RWPE2 (cell line): Measurements from ENCODE around the gene MAP2.

Source experiments
- ATAC-seq: fragments of 200-7000 bp; cut with Tn5 transposase; 3 replicates; pipeline ENCODE4 v1.9.1; 2021; ENCODE audit warnings: low read depth
- DNase-seq: peaks from one replicate; pipeline ENCODE4 v3.0.0-alpha.2; 2020; ENCODE audit warnings: low spot score
- H3K27ac ChIP-seq: fragments of 450-650 bp; 2 replicates; pipeline ENCODE4 v1.5.1; 2017; ENCODE audit warnings: mild to moderate bottlenecking; ENCODE audit not compliant: poor library complexity, severe bottlenecking
- H3K27me3 ChIP-seq: fragments of 250-450 bp; sonication (Bioruptor Pico); 2 replicates; pipeline ENCODE4 v1.5.1; 2021; ENCODE audit warnings: mild to moderate bottlenecking, moderate library complexity; ENCODE audit not compliant: insufficient read depth, poor library complexity, severe bottlenecking
- H3K36me3 ChIP-seq: fragments of 250-450 bp; sonication (Bioruptor Pico); 2 replicates; pipeline ENCODE4 v1.5.1; 2020; ENCODE audit warnings: low read depth, mild to moderate bottlenecking, moderate library complexity
- H3K4me1 ChIP-seq: fragments of 250-450 bp; sonication (Bioruptor Pico); 2 replicates; pipeline ENCODE4 v1.5.1; 2021; ENCODE audit warnings: mild to moderate bottlenecking, moderate library complexity; ENCODE audit not compliant: insufficient read depth, poor library complexity, severe bottlenecking
- H3K4me3 ChIP-seq: fragments of 250-450 bp; sonication (Bioruptor Pico); 2 replicates; pipeline ENCODE4 v1.5.1; 2021; ENCODE audit warnings: mild to moderate bottlenecking, moderate library complexity; ENCODE audit not compliant: severe bottlenecking
- H3K9me3 ChIP-seq: fragments of 250-450 bp; sonication (Bioruptor Pico); 2 replicates; pipeline ENCODE4 v1.5.1; 2021; ENCODE audit warnings: mild to moderate bottlenecking, moderate library complexity; ENCODE audit not compliant: severe bottlenecking
- CTCF ChIP-seq: fragments of 450-650 bp; IDR thresholded peaks from one replicate; pipeline ENCODE4 v1.5.1; 2017; ENCODE audit warnings: mild to moderate bottlenecking, moderate library complexity; ENCODE audit not compliant: poor library complexity, severe bottlenecking

MAP2 gene

GRCh38 chr2:209640358-209640757 is 216.5 kb downstream of the MAP2 start:
- no peaks in the 10 kb centered on the region for H3K36me3 ChIP-seq
- ATAC-seq = peak; percentile 67
- no peak overlapping the region for H3K4me3 ChIP-seq
- TF ChIP-seq CTCF = no peak
- peak overlapping the region; percentile 77 for H3K27ac ChIP-seq
- DNase-seq = no peak
- no peaks in the 10 kb centered on the region for H3K27me3 ChIP-seq
- H3K9me3 ChIP-seq = no peaks in the 10 kb centered on the region
- peaks cover 52% of the 10 kb centered on the region for H3K4me1 ChIP-seq

- Histone ChIP-seq H3K4me1 (peaks cover 46% of the 10 kb centered on the region), H3K4me3 (no peak overlapping the region), H3K36me3 (no peaks in the 10 kb centered on the region), H3K27ac (peak overlapping the region; percentile 77), H3K9me3 (no peaks in the 10 kb centered on the region), H3K27me3 (no peaks in the 10 kb centered on the region)
- ATAC-seq = peak; percentile 44
- no peak for DNase-seq
- TF ChIP-seq CTCF = no peak
Observed at GRCh38 chr2:209642146-209642820, 218.4 kb downstream of the MAP2 start.

GRCh38 chr2:209644842-209645241 is 221.0 kb downstream of the MAP2 start:
- TF ChIP-seq CTCF = no peak

GRCh38 chr2:209648714-209649113 is 224.9 kb downstream of the MAP2 start:
- no peak for DNase-seq

More at GRCh38 chr2:209644842-209645241, 221.0 kb downstream of the MAP2 start:
- H3K4me1 ChIP-seq = peaks cover 29% of the 10 kb centered on the region
- no peak for DNase-seq
- ATAC-seq = no peak
- no peak overlapping the region for H3K27ac ChIP-seq
- no peaks in the 10 kb centered on the region for H3K9me3 ChIP-seq
- H3K27me3 ChIP-seq = no peaks in the 10 kb centered on the region
- H3K4me3 ChIP-seq = no peak overlapping the region
- no peaks in the 10 kb centered on the region for H3K36me3 ChIP-seq

More at GRCh38 chr2:209648714-209649113, 224.9 kb downstream of the MAP2 start:
- Histone ChIP-seq H3K9me3 (no peaks in the 10 kb centered on the region), H3K36me3 (no peaks in the 10 kb centered on the region), H3K4me3 (no peak overlapping the region), H3K4me1 (no peaks in the 10 kb centered on the region), H3K27me3 (no peaks in the 10 kb centered on the region), H3K27ac (no peak overlapping the region)
- ATAC-seq = peak; percentile 49; the same call in 1 of the 3 replicates
- TF ChIP-seq CTCF = no peak
